ENCODE results near the gene PTH.

The PTH gene

DNA sequence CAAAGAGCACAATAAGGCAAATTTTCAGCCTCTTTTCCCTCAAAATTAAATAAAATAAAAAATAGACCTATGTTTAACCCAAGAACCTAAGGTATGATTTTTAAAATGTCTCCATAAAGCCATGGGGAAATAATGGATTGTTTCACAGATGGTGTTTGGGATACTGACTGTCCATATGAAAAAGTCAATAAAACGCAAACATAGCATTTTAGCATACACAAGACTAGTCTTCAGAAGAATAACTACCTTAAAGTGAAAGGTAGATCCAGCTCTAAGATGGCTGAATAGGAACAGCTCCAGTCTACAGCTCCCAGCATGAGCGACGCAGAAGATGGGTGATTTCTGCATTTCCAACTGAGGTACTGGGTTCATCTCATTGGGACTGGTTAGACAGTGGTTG lies 16.1 kb downstream of the PTH start:
- H3K4me3 ChIP-seq (ENCODE audit: low read depth, low read length) = no peak overlapping the region
- no peak overlapping the region for H3K27ac ChIP-seq (ENCODE audit: extremely low read depth, low read depth, low read length)
- no peak for TF ChIP-seq ZSCAN16 (tag by site-specific recombination; IDR thresholded peaks at IDR 0.05)
- TF ChIP-seq HOXD13 (CRISPR knock-in tag; IDR thresholded peaks at IDR 0.05; ENCODE audit: borderline replicate concordance) = no peak
- no peak for TF ChIP-seq SETDB1 (IDR thresholded peaks at IDR 0.05; ENCODE audit: insufficient read length, low read length)
- TF ChIP-seq ZNF324 (tag by site-specific recombination; IDR thresholded peaks at IDR 0.05) = no peak
- no peak for TF ChIP-seq TRIM28 (IDR thresholded peaks at IDR 0.05; ENCODE audit: borderline replicate concordance, low read length)
- no peak for TF ChIP-seq ZBTB48 (tag by site-specific recombination; IDR thresholded peaks at IDR 0.05)
- no peak for TF ChIP-seq ZNF629 (tag by site-specific recombination; IDR thresholded peaks at IDR 0.05)
- no peak for TF ChIP-seq IKZF3 (tag by site-specific recombination; IDR thresholded peaks at IDR 0.05)
- no peak for TF ChIP-seq ZNF394 (tag by site-specific recombination; IDR thresholded peaks at IDR 0.05; ENCODE audit: borderline replicate concordance)
- TF ChIP-seq, protein P1, sequence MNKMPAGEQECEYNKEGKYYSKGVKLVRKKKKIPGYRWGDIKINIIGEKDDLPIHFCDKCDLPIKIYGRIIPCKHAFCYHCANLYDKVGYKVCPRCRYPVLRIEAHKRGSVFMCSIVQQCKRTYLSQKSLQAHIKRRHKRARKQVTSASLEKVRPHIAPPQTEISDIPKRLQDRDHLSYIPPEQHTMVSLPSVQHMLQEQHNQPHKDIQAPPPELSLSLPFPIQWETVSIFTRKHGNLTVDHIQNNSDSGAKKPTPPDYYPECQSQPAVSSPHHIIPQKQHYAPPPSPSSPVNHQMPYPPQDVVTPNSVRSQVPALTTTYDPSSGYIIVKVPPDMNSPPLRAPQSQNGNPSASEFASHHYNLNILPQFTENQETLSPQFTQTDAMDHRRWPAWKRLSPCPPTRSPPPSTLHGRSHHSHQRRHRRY (tag by site-specific recombination; IDR thresholded peaks at IDR 0.05) = no peak
- TF ChIP-seq, protein P2, sequence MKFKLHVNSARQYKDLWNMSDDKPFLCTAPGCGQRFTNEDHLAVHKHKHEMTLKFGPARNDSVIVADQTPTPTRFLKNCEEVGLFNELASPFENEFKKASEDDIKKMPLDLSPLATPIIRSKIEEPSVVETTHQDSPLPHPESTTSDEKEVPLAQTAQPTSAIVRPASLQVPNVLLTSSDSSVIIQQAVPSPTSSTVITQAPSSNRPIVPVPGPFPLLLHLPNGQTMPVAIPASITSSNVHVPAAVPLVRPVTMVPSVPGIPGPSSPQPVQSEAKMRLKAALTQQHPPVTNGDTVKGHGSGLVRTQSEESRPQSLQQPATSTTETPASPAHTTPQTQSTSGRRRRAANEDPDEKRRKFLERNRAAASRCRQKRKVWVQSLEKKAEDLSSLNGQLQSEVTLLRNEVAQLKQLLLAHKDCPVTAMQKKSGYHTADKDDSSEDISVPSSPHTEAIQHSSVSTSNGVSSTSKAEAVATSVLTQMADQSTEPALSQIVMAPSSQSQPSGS (tag by site-specific recombination; IDR thresholded peaks at IDR 0.05; ENCODE audit: low read depth) = no peak
- TF ChIP-seq ZNF610 (tag by site-specific recombination; IDR thresholded peaks at IDR 0.05; ENCODE audit: borderline replicate concordance) = no peak
- POLR2A ChIA-PET = interaction anchor here (1.4 kb wide), 1 partner anchor 17 kb away, joined by 4 read pairs; the partner anchor contains the start of gene BTBD10
- CTCF ChIA-PET = no interaction called here
- H3K4me1 ChIP-seq (ENCODE audit: control insufficient read depth, insufficient read depth, low read length) = no peaks in the 10 kb centered on the region
- H3K36me3 ChIP-seq (ENCODE audit: control insufficient read depth in 2 of 2, insufficient read depth in 1 of 2, low read length in 2 of 2) = no peaks in the 10 kb centered on the region
- no peaks in the 10 kb centered on the region for H3K9me3 ChIP-seq (ENCODE audit: control insufficient read depth, insufficient read depth, low read depth, low read length)

DNA sequence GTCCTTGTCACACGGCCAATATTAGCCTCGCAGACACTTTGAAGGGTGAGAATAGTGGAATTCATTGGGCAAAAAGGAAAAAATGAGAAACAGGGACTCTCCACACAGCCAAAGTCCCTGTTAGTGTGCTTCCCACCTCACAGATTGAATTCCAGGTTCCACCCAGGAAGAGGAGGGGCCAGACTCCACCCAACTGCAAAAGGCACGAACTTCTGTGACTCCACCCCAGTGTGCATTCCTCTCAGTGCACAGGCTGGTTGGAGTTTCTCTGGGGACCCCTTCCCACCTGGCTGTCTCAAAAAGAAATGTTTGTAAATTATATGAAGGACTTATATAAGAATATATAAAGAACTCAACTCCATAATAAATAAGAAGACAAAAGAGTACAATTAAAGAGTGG lies 20.7 kb downstream of the PTH start:
- Histone ChIP-seq H3K9me3 (ENCODE audit: control insufficient read depth, insufficient read depth, low read depth, low read length) (no peaks in the 10 kb centered on the region), H3K4me1 (ENCODE audit: control insufficient read depth, insufficient read depth, low read length) (no peaks in the 10 kb centered on the region), H3K27ac (ENCODE audit: extremely low read depth, low read depth, low read length) (no peak overlapping the region), H3K36me3 (ENCODE audit: control insufficient read depth in 2 of 2, insufficient read depth in 1 of 2, low read length in 2 of 2) (no peaks in the 10 kb centered on the region), H3K4me3 (ENCODE audit: low read depth, low read length) (no peak overlapping the region)
- ChIA-PET POLR2A (interaction anchor here (1.4 kb wide), 1 partner anchor 12 kb away, joined by 4 read pairs; the partner anchor contains the start of gene BTBD10), CTCF (no interaction called here)
- TF ChIP-seq ZNF555 (tag by site-specific recombination; conservative IDR thresholded peaks at IDR 0.05) (no peak), ZNF26 (tag by site-specific recombination; IDR thresholded peaks at IDR 0.05) (no peak), ZFP37 (tag by site-specific recombination; IDR thresholded peaks at IDR 0.05) (no peak), ZNF629 (tag by site-specific recombination; IDR thresholded peaks at IDR 0.05) (no peak), ZSCAN30 (tag by site-specific recombination; IDR thresholded peaks at IDR 0.05) (no peak), ZNF596 (tag by site-specific recombination; IDR thresholded peaks at IDR 0.05) (no peak), ZNF660 (tag by site-specific recombination; IDR thresholded peaks at IDR 0.05) (no peak), TRIM28 (IDR thresholded peaks at IDR 0.05; ENCODE audit: borderline replicate concordance, low read length) (no peak), ZNF24 (tag by site-specific recombination; IDR thresholded peaks at IDR 0.05) (no peak), ZNF221 (tag by site-specific recombination; IDR thresholded peaks at IDR 0.05; ENCODE audit: borderline replicate concordance) (no peak), ZNF558 (tag by site-specific recombination; IDR thresholded peaks at IDR 0.05) (no peak), HOXD13 (CRISPR knock-in tag; IDR thresholded peaks at IDR 0.05; ENCODE audit: borderline replicate concordance) (no peak), ZNF394 (tag by site-specific recombination; IDR thresholded peaks at IDR 0.05; ENCODE audit: borderline replicate concordance) (no peak), ZNF423 (tag by site-specific recombination; IDR thresholded peaks at IDR 0.05) (no peak), MZF1 (tag by site-specific recombination; IDR thresholded peaks at IDR 0.05; ENCODE audit: borderline replicate concordance) (no peak), YY2 (tag by site-specific recombination; IDR thresholded peaks at IDR 0.05) (no peak), ZIC2 (tag by site-specific recombination; IDR thresholded peaks at IDR 0.05) (no peak)
- TF ChIP-seq, protein P3, sequence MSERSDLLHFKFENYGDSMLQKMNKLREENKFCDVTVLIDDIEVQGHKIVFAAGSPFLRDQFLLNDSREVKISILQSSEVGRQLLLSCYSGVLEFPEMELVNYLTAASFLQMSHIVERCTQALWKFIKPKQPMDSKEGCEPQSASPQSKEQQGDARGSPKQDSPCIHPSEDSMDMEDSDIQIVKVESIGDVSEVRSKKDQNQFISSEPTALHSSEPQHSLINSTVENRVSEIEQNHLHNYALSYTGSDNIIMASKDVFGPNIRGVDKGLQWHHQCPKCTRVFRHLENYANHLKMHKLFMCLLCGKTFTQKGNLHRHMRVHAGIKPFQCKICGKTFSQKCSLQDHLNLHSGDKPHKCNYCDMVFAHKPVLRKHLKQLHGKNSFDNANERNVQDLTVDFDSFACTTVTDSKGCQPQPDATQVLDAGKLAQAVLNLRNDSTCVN (tag by site-specific recombination; optimal IDR thresholded peaks at IDR 0.05) = no peak
- TF ChIP-seq, protein P1 (tag by site-specific recombination; IDR thresholded peaks at IDR 0.05) = no peak

Measured in HEK293 (cell line).